GM19452 (cell line): ENCODE data around the gene NARS2.

ENCODE experiments used
- ATAC-seq: cut with Tn5 transposase; IDR thresholded peaks from one replicate; pipeline ENCODE4 v1.9.1; 2021; ENCODE audit not compliant: unreplicated experiment

Gene NARS2

DNA sequence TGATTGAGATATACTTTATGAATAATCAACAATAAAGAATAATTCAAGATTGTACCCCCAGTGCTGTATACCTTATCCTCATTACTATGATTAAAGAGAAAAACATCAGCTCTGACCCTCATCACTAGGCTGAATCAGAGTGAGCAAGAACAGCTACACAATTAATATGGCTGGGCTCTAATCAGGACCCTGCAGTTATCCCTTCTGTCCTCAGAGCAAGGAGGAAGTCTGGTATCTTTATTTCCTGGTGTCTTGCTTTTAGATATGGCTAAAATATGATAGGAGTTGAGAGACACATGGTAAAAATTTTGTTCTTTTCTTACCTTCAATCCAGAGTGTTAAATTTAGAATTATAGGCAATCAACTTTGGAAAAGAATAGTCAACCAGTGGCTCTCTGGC, 128.5 kb downstream of the NARS2 start:
- ATAC-seq, result no peak

- ATAC-seq, result no peak
These were observed 129.9 kb downstream of the NARS2 start for GRCh38 chr11:78444726-78445125.

GRCh38 chr11:78441956-78442355, 132.7 kb downstream of the NARS2 start:
- ATAC-seq, result no peak

GRCh38 chr11:78438298-78438975, 136.2 kb downstream of the NARS2 start:
- peak; percentile 92 for ATAC-seq

GRCh38 chr11:78432956-78433355, 141.7 kb downstream of the NARS2 start:
- no peak for ATAC-seq

- no peak for ATAC-seq
These were observed 142.6 kb downstream of the NARS2 start for GRCh38 chr11:78432058-78432515.

GRCh38 chr11:78429660-78430059, 145.0 kb downstream of the NARS2 start:
- no peak for ATAC-seq

GRCh38 chr11:78429209-78429608, 145.5 kb downstream of the NARS2 start:
- ATAC-seq, result no peak

- no peak for ATAC-seq
These were observed 145.9 kb downstream of the NARS2 start for GRCh38 chr11:78428773-78429172.

DNA sequence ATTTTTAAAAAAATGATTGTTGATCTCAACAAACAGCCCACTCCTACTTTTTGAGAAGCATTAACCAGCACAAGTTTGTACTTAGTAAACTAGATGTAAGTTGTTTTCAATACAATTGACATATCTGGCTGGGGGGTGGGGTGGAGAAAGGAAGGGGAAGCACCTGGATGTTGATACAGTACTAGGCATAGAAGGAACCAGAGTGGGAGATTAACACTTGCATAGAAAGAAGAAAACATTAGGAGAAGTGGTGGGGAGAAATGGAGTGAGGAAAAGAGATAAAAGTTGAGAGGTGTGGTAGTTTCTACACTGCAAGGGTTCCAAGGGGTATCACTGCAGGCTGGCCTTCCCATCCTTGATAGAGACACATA, 146.4 kb downstream of the NARS2 start:
- no peak for ATAC-seq

- peak; percentile 43 for ATAC-seq
These were observed 146.9 kb downstream of the NARS2 start for GRCh38 chr11:78427615-78428265.

GRCh38 chr11:78426845-78427244, 147.8 kb downstream of the NARS2 start:
- ATAC-seq, result no peak

DNA sequence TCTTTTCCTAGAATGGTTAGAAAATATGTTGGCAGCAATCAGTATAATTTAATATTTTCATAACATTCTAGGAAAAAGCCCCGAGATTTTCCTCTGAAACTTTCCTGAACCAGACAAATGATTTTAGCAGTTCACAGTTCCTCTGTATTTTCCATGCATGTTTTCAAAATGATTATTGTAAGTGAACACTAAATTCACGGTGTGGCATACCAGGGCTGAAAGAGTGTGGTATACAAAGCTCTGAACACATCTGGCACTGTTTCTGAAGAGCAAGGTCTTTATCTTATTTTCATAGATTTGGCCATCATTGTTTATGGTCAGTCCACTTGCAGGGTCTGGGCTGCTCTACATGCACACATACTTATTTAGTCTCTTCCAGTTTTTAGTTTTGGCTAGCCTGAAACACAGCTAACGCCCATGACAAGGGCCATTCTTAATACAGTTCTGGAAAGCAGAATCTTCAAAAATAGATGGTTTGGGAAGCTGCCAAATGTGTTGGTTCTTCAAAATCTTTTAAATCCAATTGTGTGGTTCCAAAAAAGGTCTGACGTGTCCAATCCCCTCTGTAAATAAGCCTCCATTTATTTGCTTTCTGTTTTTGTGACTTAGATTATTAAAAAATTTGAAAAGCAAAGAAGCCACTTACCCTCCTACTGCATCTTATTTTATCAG, 149.1 kb downstream of the NARS2 start:
- ATAC-seq, result no peak

- no peak for ATAC-seq
These were observed 150.1 kb downstream of the NARS2 start for GRCh38 chr11:78424334-78425270.

GRCh38 chr11:78423241-78423640, 151.4 kb downstream of the NARS2 start:
- ATAC-seq, result no peak

- ATAC-seq, result no peak
These were observed 153.9 kb downstream of the NARS2 start for GRCh38 chr11:78420796-78421209.

DNA sequence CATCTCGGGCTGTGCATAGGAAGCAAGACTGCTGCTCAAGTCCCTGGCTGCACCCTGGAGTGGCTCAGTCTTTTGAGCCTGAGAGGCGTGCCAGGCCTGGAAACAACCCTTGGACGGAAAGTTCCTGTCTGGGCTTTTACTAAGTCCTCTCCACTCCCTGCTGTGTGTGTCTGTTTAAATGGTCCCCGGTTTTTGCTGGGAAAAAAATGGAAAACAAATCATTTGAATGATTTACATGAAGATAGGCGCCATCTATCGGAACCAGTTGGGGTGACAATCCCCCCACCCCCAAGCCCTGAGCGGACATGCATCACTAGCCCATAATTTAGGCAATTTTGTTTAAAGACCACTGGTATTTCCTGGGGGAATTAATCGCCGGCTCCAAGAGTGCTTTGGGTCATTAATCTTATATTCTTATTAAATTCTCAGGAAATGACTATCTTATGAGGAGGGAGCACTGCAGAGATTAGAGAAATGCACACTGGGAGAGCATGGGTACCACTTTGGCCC, 154.4 kb downstream of the NARS2 start:
- ATAC-seq, result no peak

GRCh38 chr11:78419327-78419726, 155.3 kb downstream of the NARS2 start:
- no peak for ATAC-seq

GRCh38 chr11:78418584-78419211, 156.0 kb downstream of the NARS2 start:
- no peak for ATAC-seq

DNA sequence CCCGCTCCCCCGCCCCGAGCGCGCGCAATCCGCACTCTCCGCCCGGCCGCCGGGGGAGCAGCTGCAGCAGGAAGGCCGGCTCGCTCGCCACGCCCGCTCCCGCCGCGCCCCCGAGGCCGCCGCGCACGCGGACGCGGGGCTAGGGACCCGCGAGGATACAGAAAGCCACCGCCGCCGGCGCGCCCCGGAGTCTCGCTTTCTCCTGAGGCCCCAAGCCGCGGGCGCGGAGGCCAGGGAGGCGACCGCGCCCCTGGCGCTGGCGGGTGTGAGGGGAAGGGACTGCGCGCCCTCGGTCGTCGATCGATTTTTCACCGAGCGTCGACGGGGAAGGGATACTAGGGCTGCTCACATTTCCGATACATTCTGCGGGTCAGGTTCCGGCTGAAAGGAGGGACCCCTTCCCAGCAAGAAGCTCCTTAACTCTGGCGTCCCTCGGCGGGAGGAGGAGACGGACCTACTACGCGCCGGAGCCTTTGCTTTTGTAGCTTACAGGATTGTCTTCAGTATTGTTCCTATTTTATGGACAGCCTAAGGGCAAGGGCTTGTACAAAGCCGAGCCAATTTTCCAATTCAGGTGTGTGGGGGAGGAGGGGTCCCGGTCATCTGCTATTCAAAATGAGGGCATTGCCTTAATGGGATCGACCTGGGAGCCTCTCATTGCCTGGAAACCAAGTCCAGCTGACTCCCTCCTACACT, 156.6 kb downstream of the NARS2 start:
- ATAC-seq, result peak; percentile 53
